Testis (tissue), 3 donors: ENCODE data around the gene PTPRT. TPM values are rescaled to one million over a fixed set of nuclear protein-coding genes. Genes with fewer than 3 reads are reported as not detected.

ENCODE experiments used
- DNase-seq: peaks from one replicate; pipeline ENCODE4 v3.0.0-alpha.2; 2019
- H3K27ac ChIP-seq, 2 donors: fragments of 200-600 bp; sonication (generic); one replicate each; pipeline ENCODE4 v1.5.1; 2019
- H3K27me3 ChIP-seq: fragments of 200-600 bp; sonication (generic); one replicate; pipeline ENCODE4 v1.5.1; 2019
- H3K36me3 ChIP-seq: fragments of 200-600 bp; sonication (generic); one replicate; pipeline ENCODE4 v1.5.1; 2017; ENCODE audit warnings: low read depth; ENCODE audit errors: missing control alignments
- H3K4me1 ChIP-seq: fragments of 200-600 bp; sonication (generic); one replicate; pipeline ENCODE4 v1.5.1; 2019
- H3K4me3 ChIP-seq, 2 donors: fragments of 200-600 bp; sonication (generic); one replicate each; pipeline ENCODE4 v1.5.1; 2017 to 2019
- H3K9me3 ChIP-seq: fragments of 200-600 bp; sonication (generic); one replicate; pipeline ENCODE4 v1.5.1; 2017
- CTCF ChIP-seq, 3 experiments: fragments of 450-650 bp in 2 of 3; fragments of 200-600 bp in 1 of 3; sonication (generic) in 1 of 3; IDR thresholded peaks; one replicate each; pipeline ENCODE4 v1.5.1; 2016 to 2019; ENCODE audit warnings: antibody characterized with exemption in 3 of 3, mild to moderate bottlenecking in 2 of 3, moderate library complexity in 1 of 3
- POLR2A ChIP-seq: fragments of 450-650 bp; IDR thresholded peaks from one replicate; pipeline ENCODE4 v1.6.1; 2017; ENCODE audit warnings: antibody characterized with exemption, mild to moderate bottlenecking, moderate library complexity
- WGBS, 2 donors: methylation state at CpG; one replicate each; pipeline ENCODE4 v1.1.5; 2018; 5-methylcytosine and 5-hydroxymethylcytosine counted together
- intact Hi-C: fragments of 100-400 bp; cut with DNase I; formaldehyde crosslinking; loops from one replicate; pipeline ENCODE4 v1.15.1; 2023; ENCODE audit warnings: low total_unique reads
- polyA plus RNA-seq: library from polyadenylated mRNA; stranded (reverse); fragments of 350-450 nt; fragmentation: Illumina TruSeq; extraction: RNeasy Lipid Tissue Mini Kit (QIAGEN cat#74804); gene quantifications from one replicate; pipeline ENCODE4 v1.2.3, GENCODE V29; 2014; ENCODE audit warnings: low read depth, low replicate concordance; ENCODE audit not compliant: insufficient read depth
- total RNA-seq, 2 donors: library from RNA; depleted of rRNA; stranded (reverse); fragments of >200 nt; gene quantifications; one replicate each; pipeline ENCODE4 v1.2.3, GENCODE V29; 2016

The PTPRT gene
- total and polyA plus RNA-seq, 3 donors from 2014 or later = 2.3 to 2.5 (median 2.3) TPM

- intact Hi-C loops = no loop called here
- no peak for TF ChIP-seq CTCF (IDR thresholded peaks at IDR 0.05)
- TF ChIP-seq POLR2A = no peak
- H3K4me3 ChIP-seq = no peak overlapping the region
- 94 to 95% methylated on average over 6 of the region's 6 CpGs for WGBS, 2 donors
- H3K4me1 ChIP-seq = no peaks in the 10 kb centered on the region
- no peak overlapping the region for H3K27ac ChIP-seq
- H3K27me3 ChIP-seq = no peaks in the 10 kb centered on the region
- DNase-seq = no peak
- no peaks in the 10 kb centered on the region for H3K36me3 ChIP-seq
- H3K9me3 ChIP-seq = no peaks in the 10 kb centered on the region
Measured at GRCh38 chr20:42272516-42272915, 917.2 kb downstream of the PTPRT start.

GRCh38 chr20:42270539-42270938, 919.2 kb downstream of the PTPRT start:
- WGBS, 2 donors = 62 to 74% methylated on average over 2 of the region's 2 CpGs
- Histone ChIP-seq H3K9me3 (no peaks in the 10 kb centered on the region), H3K4me1 (no peaks in the 10 kb centered on the region), H3K27me3 (no peaks in the 10 kb centered on the region), H3K4me3 (no peak overlapping the region), H3K27ac (no peak overlapping the region), H3K36me3 (no peaks in the 10 kb centered on the region)
- intact Hi-C loops = no loop called here
- TF ChIP-seq CTCF (IDR thresholded peaks at IDR 0.05) (no peak), POLR2A (no peak)
- no peak for DNase-seq

GRCh38 chr20:42267793-42268384, 921.8 kb downstream of the PTPRT start:
- 75 to 78% methylated on average over 4 of the region's 4 CpGs for WGBS, 2 donors
- intact Hi-C loops = no loop called here

GRCh38 chr20:42261766-42262270, 927.9 kb downstream of the PTPRT start:
- DNase-seq = no peak
- no peaks in the 10 kb centered on the region for H3K27me3 ChIP-seq
- intact Hi-C loops = no loop called here
- H3K4me1 ChIP-seq = no peaks in the 10 kb centered on the region
- TF ChIP-seq CTCF (IDR thresholded peaks at IDR 0.05) (no peak), POLR2A (no peak)
- 61 to 74% methylated on average over 6 of the region's 6 CpGs for WGBS, 2 donors
- no peak overlapping the region for H3K27ac ChIP-seq
- H3K36me3 ChIP-seq = no peaks in the 10 kb centered on the region
- no peaks in the 10 kb centered on the region for H3K9me3 ChIP-seq
- H3K4me3 ChIP-seq = no peak overlapping the region

More at GRCh38 chr20:42267793-42268384, 921.8 kb downstream of the PTPRT start:
- DNase-seq = no peak
- Histone ChIP-seq H3K4me3 (no peak overlapping the region), H3K9me3 (no peaks in the 10 kb centered on the region), H3K4me1 (no peaks in the 10 kb centered on the region), H3K27me3 (no peaks in the 10 kb centered on the region), H3K27ac (no peak overlapping the region), H3K36me3 (no peaks in the 10 kb centered on the region)
- TF ChIP-seq CTCF (IDR thresholded peaks at IDR 0.05) = no peak
- no peak for TF ChIP-seq POLR2A

- no peaks in the 10 kb centered on the region for H3K4me1 ChIP-seq
- no peak overlapping the region for H3K27ac ChIP-seq
- no peaks in the 10 kb centered on the region for H3K36me3 ChIP-seq
- no peak for DNase-seq
- H3K9me3 ChIP-seq = no peaks in the 10 kb centered on the region
- TF ChIP-seq POLR2A = no peak
- intact Hi-C loops = no loop called here
- H3K4me3 ChIP-seq = no peak overlapping the region
- 81 to 90% methylated on average over 4 of the region's 4 CpGs for WGBS, 2 donors
- no peaks in the 10 kb centered on the region for H3K27me3 ChIP-seq
Measured at GRCh38 chr20:42260184-42260583, 929.5 kb downstream of the PTPRT start.
